Body of pancreas (tissue), 4 donors: ENCODE data around the gene IGFBP7.

Source experiments
- CTCF ChIP-seq, 7 experiments: fragments of 450-650 bp in 4 of 7; fragments of 200-600 bp in 3 of 7; sonication (generic) in 3 of 7; IDR thresholded peaks; one replicate each; pipeline ENCODE4 v1.5.1; 2016 to 2019; ENCODE audit warnings: antibody characterized with exemption in 7 of 7
- POLR2A ChIP-seq, 3 donors: fragments of 450-650 bp; IDR thresholded peaks; one replicate each; pipeline ENCODE4 v1.6.1; 2016; ENCODE audit warnings: antibody characterized with exemption in 3 of 3, mild to moderate bottlenecking in 2 of 3

- TF ChIP-seq CTCF (IDR thresholded peaks at IDR 0.05) = no peak
- TF ChIP-seq POLR2A (IDR thresholded peaks at IDR 0.05) = no peak
Observed at GRCh38 chr4:57051524-57051923, 58.7 kb downstream of the IGFBP7 start.
